ENCODE data around the gene MCC.
"Not testable (repeated sequence)": the region's sequence is repeated elsewhere in the genome, so short reads cannot be mapped to it uniquely, and the experiment has no call there.

Gene MCC

DNA sequence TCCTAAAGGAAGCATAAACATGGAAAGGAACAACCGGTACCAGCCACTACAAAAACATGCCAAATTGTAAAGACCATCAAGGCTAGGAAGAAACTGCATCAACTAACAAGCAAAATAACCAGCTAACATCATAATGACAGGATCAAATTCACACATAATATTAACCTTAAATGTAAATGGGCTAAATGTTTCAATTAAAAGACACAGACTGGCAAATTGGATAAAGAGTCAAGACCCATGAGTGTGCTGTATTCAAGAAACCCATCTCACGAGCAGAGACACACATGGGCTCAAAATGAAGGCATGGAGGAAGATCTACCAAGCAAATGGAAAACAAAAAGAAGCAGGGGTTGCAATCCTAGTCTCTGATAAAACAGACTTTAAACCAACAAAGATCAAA is 411.6 kb downstream of the MCC start:
- not testable (repeated sequence) for H3K27me3 ChIP-seq (ENCODE audit: control insufficient read depth in 1 of 2, insufficient read depth in 2 of 2, low read length in 2 of 2); H3K36me3 ChIP-seq (ENCODE audit: insufficient read depth, low read length); H3K4me3 ChIP-seq (ENCODE audit: low read depth in 1 of 2, low read length in 2 of 2); H3K9me3 ChIP-seq (ENCODE audit: low read length); H3K27ac ChIP-seq (ENCODE audit: low read depth, low read length); H3K9ac ChIP-seq (ENCODE audit: low read length); H3K4me1 ChIP-seq (ENCODE audit: insufficient read depth, low read length)

- no peaks in the 10 kb centered on the region for H3K36me3 ChIP-seq (ENCODE audit: insufficient read depth, low read length)
- no peak overlapping the region for H3K4me3 ChIP-seq (ENCODE audit: low read depth in 1 of 2, low read length in 2 of 2)
- no peaks in the 10 kb centered on the region for H3K9me3 ChIP-seq (ENCODE audit: low read length)
- H3K27me3 ChIP-seq (ENCODE audit: control insufficient read depth in 1 of 2, insufficient read depth in 2 of 2, low read length in 2 of 2): no peaks in the 10 kb centered on the region
- H3K9ac ChIP-seq (ENCODE audit: low read length): no peak overlapping the region
- no peak overlapping the region for H3K27ac ChIP-seq (ENCODE audit: low read depth, low read length)
- no peaks in the 10 kb centered on the region for H3K4me1 ChIP-seq (ENCODE audit: insufficient read depth, low read length)
Observed at GRCh38 chr5:113075019-113075418, 413.2 kb downstream of the MCC start.

DNA sequence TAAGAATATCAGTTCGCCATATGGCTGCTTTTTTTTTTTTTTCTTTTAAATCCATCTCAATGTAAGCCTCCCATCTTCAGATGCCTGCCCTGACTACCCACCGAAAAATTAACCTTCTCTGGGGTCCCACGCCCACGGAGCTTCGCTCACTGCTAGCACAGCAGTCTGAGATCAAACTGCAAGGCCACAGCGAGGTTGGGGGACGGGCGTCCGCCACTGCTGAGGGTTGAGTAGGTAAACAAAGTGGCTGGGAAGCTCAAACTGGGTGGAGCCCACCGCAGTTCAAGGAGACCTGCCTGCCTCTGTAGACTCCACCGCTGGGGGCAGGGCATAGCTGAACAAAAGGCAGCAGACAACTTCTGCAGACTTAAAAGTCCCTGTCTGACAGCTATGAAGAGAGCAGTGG is 414.6 kb downstream of the MCC start:
- not testable (repeated sequence) for H3K27ac ChIP-seq (ENCODE audit: low read depth, low read length); H3K9me3 ChIP-seq (ENCODE audit: low read length); H3K36me3 ChIP-seq (ENCODE audit: insufficient read depth, low read length); H3K4me3 ChIP-seq (ENCODE audit: low read depth in 1 of 2, low read length in 2 of 2); H3K4me1 ChIP-seq (ENCODE audit: insufficient read depth, low read length); H3K9ac ChIP-seq (ENCODE audit: low read length); H3K27me3 ChIP-seq (ENCODE audit: control insufficient read depth in 1 of 2, insufficient read depth in 2 of 2, low read length in 2 of 2)

- no peaks in the 10 kb centered on the region for H3K9me3 ChIP-seq (ENCODE audit: low read length)
- no peaks in the 10 kb centered on the region for H3K27me3 ChIP-seq (ENCODE audit: control insufficient read depth in 1 of 2, insufficient read depth in 2 of 2, low read length in 2 of 2)
- no peaks in the 10 kb centered on the region for H3K36me3 ChIP-seq (ENCODE audit: insufficient read depth, low read length)
- no peak overlapping the region for H3K9ac ChIP-seq (ENCODE audit: low read length)
- H3K27ac ChIP-seq (ENCODE audit: low read depth, low read length): no peak overlapping the region
- H3K4me3 ChIP-seq (ENCODE audit: low read depth in 1 of 2, low read length in 2 of 2): no peak overlapping the region
- no peaks in the 10 kb centered on the region for H3K4me1 ChIP-seq (ENCODE audit: insufficient read depth, low read length)
Observed at GRCh38 chr5:113071401-113071800, 416.9 kb downstream of the MCC start.

DNA sequence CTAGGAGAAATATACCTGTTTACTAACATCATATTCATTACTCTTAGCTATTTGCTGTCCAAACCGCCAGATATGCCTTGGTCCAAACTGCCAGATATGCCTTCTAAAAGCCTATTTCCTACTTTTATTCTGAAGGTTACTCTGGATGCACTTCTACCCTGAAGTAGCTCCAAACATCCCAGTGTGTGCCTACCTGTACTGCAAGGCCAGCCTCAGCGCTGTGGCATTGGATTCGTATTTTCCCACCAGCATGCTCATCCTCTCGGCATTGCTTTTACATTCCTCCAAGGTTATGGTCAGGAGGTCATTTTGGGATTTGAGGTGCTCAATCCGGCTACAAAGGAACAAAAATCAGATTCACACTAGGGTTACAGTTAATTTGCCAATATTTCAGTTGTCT is 417.4 kb downstream of the MCC start:
- Histone ChIP-seq H3K4me3 (ENCODE audit: low read depth in 1 of 2, low read length in 2 of 2) (no peak overlapping the region), H3K27ac (ENCODE audit: low read depth, low read length) (no peak overlapping the region), H3K4me1 (ENCODE audit: insufficient read depth, low read length) (no peaks in the 10 kb centered on the region), H3K36me3 (ENCODE audit: insufficient read depth, low read length) (no peaks in the 10 kb centered on the region), H3K27me3 (ENCODE audit: control insufficient read depth in 1 of 2, insufficient read depth in 2 of 2, low read length in 2 of 2) (no peaks in the 10 kb centered on the region), H3K9ac (ENCODE audit: low read length) (no peak overlapping the region), H3K9me3 (ENCODE audit: low read length) (no peaks in the 10 kb centered on the region)

DNA sequence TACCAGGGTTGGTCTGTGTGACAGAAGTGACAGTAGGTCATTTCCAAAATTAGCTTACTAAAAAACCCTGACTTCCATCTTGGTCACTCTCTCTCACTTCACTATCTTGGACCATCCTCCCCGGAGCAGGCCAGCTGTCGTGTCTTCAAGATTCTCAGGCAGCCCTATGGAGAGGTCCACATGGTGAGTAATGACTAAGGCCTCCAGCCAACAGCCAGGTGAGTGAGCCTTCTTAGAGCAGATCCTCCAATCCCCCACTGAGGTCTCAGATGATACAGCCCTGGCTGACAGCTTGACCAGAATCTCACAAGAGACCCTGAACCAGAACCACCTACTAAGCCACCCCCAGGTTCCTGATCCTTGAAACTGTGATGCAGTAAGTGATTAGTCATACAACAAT is 419.7 kb downstream of the MCC start:
- Histone ChIP-seq H3K27me3 (ENCODE audit: control insufficient read depth in 1 of 2, insufficient read depth in 2 of 2, low read length in 2 of 2) (no peaks in the 10 kb centered on the region), H3K27ac (ENCODE audit: low read depth, low read length) (no peak overlapping the region), H3K9ac (ENCODE audit: low read length) (no peak overlapping the region), H3K4me3 (ENCODE audit: low read depth in 1 of 2, low read length in 2 of 2) (no peak overlapping the region), H3K4me1 (ENCODE audit: insufficient read depth, low read length) (no peaks in the 10 kb centered on the region), H3K9me3 (ENCODE audit: low read length) (no peaks in the 10 kb centered on the region), H3K36me3 (ENCODE audit: insufficient read depth, low read length) (peaks cover under 1% of the 10 kb centered on the region)

DNA sequence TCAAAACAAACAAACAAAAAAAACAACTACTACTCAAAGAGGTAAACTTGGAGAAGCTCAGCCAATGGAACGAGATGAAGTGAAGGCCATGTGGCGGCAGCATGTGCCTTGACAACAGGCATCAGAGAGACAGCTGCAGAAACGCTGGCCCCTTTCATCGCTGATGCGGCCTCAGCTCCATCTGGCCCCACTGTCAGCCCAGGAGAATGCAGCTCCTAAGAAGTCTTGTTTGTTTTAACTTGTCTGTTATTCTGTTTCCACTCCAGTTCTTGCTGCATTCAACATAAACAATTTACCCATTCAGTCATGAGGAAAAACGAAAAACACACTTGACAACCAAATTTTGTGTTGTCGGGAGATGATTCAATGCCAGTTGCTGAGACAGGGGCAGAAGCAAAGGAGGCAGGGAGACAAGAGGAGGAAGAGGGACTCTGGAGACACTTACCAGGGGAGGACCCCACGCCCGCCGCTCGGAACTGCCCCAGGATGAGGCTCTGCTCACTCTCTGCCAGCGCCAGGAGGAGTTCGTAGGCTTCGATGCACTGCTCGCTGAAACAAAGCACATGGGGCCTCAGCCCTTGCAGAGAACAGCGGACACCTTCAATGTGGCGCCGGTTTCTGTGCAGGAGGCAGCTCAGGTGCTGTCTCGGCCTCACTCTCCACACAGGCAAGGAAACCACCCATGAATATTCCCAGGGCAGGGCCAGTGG is 420.5 kb downstream of the MCC start:
- Histone ChIP-seq H3K4me1 (ENCODE audit: insufficient read depth, low read length) (no peaks in the 10 kb centered on the region), H3K27me3 (ENCODE audit: control insufficient read depth in 1 of 2, insufficient read depth in 2 of 2, low read length in 2 of 2) (no peaks in the 10 kb centered on the region), H3K4me3 (ENCODE audit: low read depth in 1 of 2, low read length in 2 of 2) (no peak overlapping the region), H3K9me3 (ENCODE audit: low read length) (no peaks in the 10 kb centered on the region), H3K9ac (ENCODE audit: low read length) (no peak overlapping the region), H3K27ac (ENCODE audit: low read depth, low read length) (no peak overlapping the region), H3K36me3 (ENCODE audit: insufficient read depth, low read length) (peaks cover 8% of the 10 kb centered on the region)

DNA sequence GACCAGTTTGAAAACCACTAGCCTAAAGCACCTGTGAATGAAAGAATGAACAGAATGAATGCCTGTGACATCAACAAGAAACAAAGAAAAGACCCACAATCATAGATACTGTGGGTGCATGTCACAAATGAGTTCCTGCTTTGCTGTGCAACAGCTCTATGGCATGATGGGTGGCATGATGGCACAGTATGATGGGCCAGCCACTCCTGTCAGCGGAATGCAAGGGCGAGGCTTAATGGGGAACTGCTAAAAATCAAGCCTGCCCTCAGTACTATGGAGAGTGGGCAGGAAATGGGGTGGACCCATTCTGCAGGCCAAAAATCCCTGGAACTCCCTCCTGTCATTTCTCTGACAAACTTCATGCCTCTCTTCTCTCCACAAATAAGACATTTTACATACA is 422.6 kb downstream of the MCC start:
- Histone ChIP-seq H3K36me3 (ENCODE audit: insufficient read depth, low read length) (peaks cover 8% of the 10 kb centered on the region), H3K27ac (ENCODE audit: low read depth, low read length) (no peak overlapping the region), H3K4me3 (ENCODE audit: low read depth in 1 of 2, low read length in 2 of 2) (no peak overlapping the region), H3K4me1 (ENCODE audit: insufficient read depth, low read length) (no peaks in the 10 kb centered on the region), H3K9ac (ENCODE audit: low read length) (no peak overlapping the region), H3K9me3 (ENCODE audit: low read length) (no peaks in the 10 kb centered on the region), H3K27me3 (ENCODE audit: control insufficient read depth in 1 of 2, insufficient read depth in 2 of 2, low read length in 2 of 2) (no peaks in the 10 kb centered on the region)

GRCh38 chr5:113064806-113065205 is 423.4 kb downstream of the MCC start:
- no peak overlapping the region for H3K27ac ChIP-seq (ENCODE audit: low read depth, low read length)
- H3K4me1 ChIP-seq (ENCODE audit: insufficient read depth, low read length): peaks cover 3% of the 10 kb centered on the region
- H3K9me3 ChIP-seq (ENCODE audit: low read length): no peaks in the 10 kb centered on the region
- H3K27me3 ChIP-seq (ENCODE audit: control insufficient read depth in 1 of 2, insufficient read depth in 2 of 2, low read length in 2 of 2): no peaks in the 10 kb centered on the region
- no peak overlapping the region for H3K4me3 ChIP-seq (ENCODE audit: low read depth in 1 of 2, low read length in 2 of 2)
- peaks cover 8% of the 10 kb centered on the region for H3K36me3 ChIP-seq (ENCODE audit: insufficient read depth, low read length)
- no peak overlapping the region for H3K9ac ChIP-seq (ENCODE audit: low read length)

DNA sequence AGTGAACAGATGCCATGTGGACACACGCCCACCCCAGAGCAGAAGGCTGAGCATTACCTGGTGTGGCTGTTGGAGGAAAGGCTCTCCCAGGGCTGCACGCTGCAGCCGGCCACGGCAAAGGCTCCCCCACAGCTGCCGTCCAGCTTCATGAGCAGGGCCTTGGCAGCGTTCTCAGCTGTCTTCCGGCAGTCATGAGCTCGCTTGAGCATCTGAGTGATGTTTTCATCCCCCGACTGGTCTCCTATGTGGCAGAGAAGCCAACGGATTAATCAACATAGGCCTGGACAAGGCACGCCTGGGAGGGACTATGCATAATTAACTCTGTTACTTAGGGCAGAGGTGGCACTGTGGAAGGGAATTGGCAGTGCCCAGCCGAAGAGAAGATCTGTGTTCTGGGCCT is 424.3 kb downstream of the MCC start:
- no peaks in the 10 kb centered on the region for H3K9me3 ChIP-seq (ENCODE audit: low read length)
- no peak overlapping the region for H3K9ac ChIP-seq (ENCODE audit: low read length)
- peaks cover 8% of the 10 kb centered on the region for H3K36me3 ChIP-seq (ENCODE audit: insufficient read depth, low read length)
- H3K27me3 ChIP-seq (ENCODE audit: control insufficient read depth in 1 of 2, insufficient read depth in 2 of 2, low read length in 2 of 2): no peaks in the 10 kb centered on the region
- no peak overlapping the region for H3K4me3 ChIP-seq (ENCODE audit: low read depth in 1 of 2, low read length in 2 of 2)
- peaks cover 11% of the 10 kb centered on the region for H3K4me1 ChIP-seq (ENCODE audit: insufficient read depth, low read length)
- no peak overlapping the region for H3K27ac ChIP-seq (ENCODE audit: low read depth, low read length)

DNA sequence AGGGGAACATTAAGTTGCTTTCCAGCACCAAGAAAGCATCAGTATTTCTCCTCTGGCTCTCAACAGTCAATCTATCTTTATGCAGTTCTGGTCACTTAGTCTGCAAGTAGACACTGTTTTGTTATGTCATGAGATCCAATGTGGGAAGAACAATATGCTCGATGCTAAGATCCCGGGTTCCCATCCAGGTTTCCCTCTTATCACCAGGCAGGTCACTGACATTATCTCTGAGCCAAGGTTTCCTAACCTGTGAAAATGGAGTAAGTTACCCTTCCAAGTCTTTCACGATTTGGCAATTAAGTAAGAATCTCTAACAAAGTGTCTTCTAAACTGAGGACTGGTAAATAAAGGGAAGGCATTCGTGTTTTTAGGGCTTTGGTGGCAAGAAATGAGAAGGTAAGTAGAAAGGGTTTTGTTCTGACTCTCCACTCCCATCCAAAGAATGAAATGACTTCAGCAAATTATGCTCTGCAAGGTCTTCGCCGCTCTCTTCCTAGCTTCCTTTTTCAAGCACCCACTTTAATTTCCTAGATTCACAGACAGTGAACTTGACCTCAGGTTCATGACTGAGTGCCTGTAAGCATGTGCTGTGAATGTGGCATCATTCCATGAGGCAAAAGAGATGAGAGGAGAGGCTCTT is 425.3 kb downstream of the MCC start:
- no peak overlapping the region for H3K9ac ChIP-seq (ENCODE audit: low read length)
- H3K27ac ChIP-seq (ENCODE audit: low read depth, low read length): no peak overlapping the region
- H3K36me3 ChIP-seq (ENCODE audit: insufficient read depth, low read length): peaks cover 8% of the 10 kb centered on the region
- no peak overlapping the region for H3K4me3 ChIP-seq (ENCODE audit: low read depth in 1 of 2, low read length in 2 of 2)
- H3K4me1 ChIP-seq (ENCODE audit: insufficient read depth, low read length): peaks cover 11% of the 10 kb centered on the region
- no peaks in the 10 kb centered on the region for H3K27me3 ChIP-seq (ENCODE audit: control insufficient read depth in 1 of 2, insufficient read depth in 2 of 2, low read length in 2 of 2)
- H3K9me3 ChIP-seq (ENCODE audit: low read length): no peaks in the 10 kb centered on the region

Measured in muscle layer of colon (tissue), 2 donors.